HEK293 (cell line): ENCODE measurements around the gene PPM1E.

Source experiments
- CTCF ChIA-PET: fragments of 350-600 bp; formaldehyde crosslinking; extraction: SDS; loops from one replicate; lab custom pipeline; 2021; ENCODE audit warnings: antibody characterized with exemption; lab: Yijun Ruan, JAX
- POLR2A ChIA-PET: fragments of 300-600 bp; formaldehyde crosslinking; extraction: SDS; loops from one replicate; lab custom pipeline; 2020; ENCODE audit warnings: antibody characterized with exemption, inconsistent platforms; lab: Yijun Ruan, JAX
- H3K27ac ChIP-seq: fragments of 200-500 bp; sonication (Bioruptor generic); 2 replicates; pipeline ENCODE4 v1.5.1; 2014; ENCODE audit warnings: low read depth, low read length, control low read depth, inconsistent platforms; ENCODE audit errors: extremely low read depth
- H3K36me3 ChIP-seq, 2 experiments: fragments of 200-500 bp in 1 of 2; sonication (Bioruptor generic) in 1 of 2; 1 replicate in 1 of 2; 2 replicates in 1 of 2; pipeline ENCODE4 v1.5.1; 2014 to 2017; ENCODE audit warnings: inconsistent platforms in 2 of 2, low read length in 2 of 2; ENCODE audit not compliant: control insufficient read depth in 2 of 2, insufficient read depth in 1 of 2
- H3K4me1 ChIP-seq: fragments of 200-500 bp; sonication (Bioruptor generic); 2 replicates; pipeline ENCODE4 v1.5.1; 2014; ENCODE audit warnings: mild to moderate bottlenecking, low read length, inconsistent platforms; ENCODE audit not compliant: control insufficient read depth, insufficient read depth
- H3K4me3 ChIP-seq: 2 replicates; pipeline ENCODE4 v1.5.1; 2011; ENCODE audit warnings: low read depth, mild to moderate bottlenecking, control low read depth, low read length, moderate library complexity
- H3K9me3 ChIP-seq: fragments of 200-500 bp; sonication (Bioruptor generic); 2 replicates; pipeline ENCODE4 v1.5.1; 2014; ENCODE audit warnings: low read depth, low read length, inconsistent platforms; ENCODE audit not compliant: control insufficient read depth, insufficient read depth
- EGR2 ChIP-seq: fragments of 450-650 bp; formaldehyde crosslinking; IDR thresholded peaks from 2 replicates; pipeline ENCODE4 v1.5.1; 2016; ENCODE audit warnings: low read depth, missing biosample characterization, missing genetic modification characterization
- IKZF3 ChIP-seq: fragments of 450-650 bp; IDR thresholded peaks from 2 replicates; pipeline ENCODE4 v1.5.0; 2018; ENCODE audit warnings: missing biosample characterization, mild to moderate bottlenecking, missing genetic modification characterization, moderate library complexity
- KLF9 ChIP-seq: fragments of 450-650 bp; formaldehyde crosslinking; IDR thresholded peaks from 2 replicates; pipeline ENCODE4 v1.5.1; 2016; ENCODE audit warnings: missing biosample characterization, missing genetic modification characterization, low read depth
- MEIS1 ChIP-seq: sonication (generic); formaldehyde crosslinking; IDR thresholded peaks from 2 replicates; pipeline ENCODE4 v1.8.1; 2022; ENCODE audit warnings: missing genetic modification reagents, mild to moderate bottlenecking, borderline replicate concordance
- PBX3 ChIP-seq: sonication (generic); formaldehyde crosslinking; IDR thresholded peaks from 2 replicates; pipeline ENCODE4 v1.8.1; 2022; ENCODE audit warnings: mild to moderate bottlenecking, moderate library complexity, missing genetic modification reagents
- SP7 ChIP-seq: fragments of 450-650 bp; formaldehyde crosslinking; IDR thresholded peaks from 2 replicates; pipeline ENCODE4 v1.5.1; 2016; ENCODE audit warnings: missing biosample characterization, missing genetic modification characterization
- ZBTB17 ChIP-seq: fragments of 450-650 bp; formaldehyde crosslinking; IDR thresholded peaks from 2 replicates; pipeline ENCODE4 v1.5.1; 2016; ENCODE audit warnings: missing biosample characterization, missing genetic modification characterization
- ZBTB20 ChIP-seq: fragments of 450-650 bp; formaldehyde crosslinking; IDR thresholded peaks from 2 replicates; pipeline ENCODE4 v1.5.1; 2016; ENCODE audit warnings: missing biosample characterization, missing genetic modification characterization
- ZBTB48 ChIP-seq: fragments of 450-650 bp; formaldehyde crosslinking; IDR thresholded peaks from 2 replicates; pipeline ENCODE4 v1.5.1; 2016; ENCODE audit warnings: missing biosample characterization, missing genetic modification characterization
- ZNF10 ChIP-seq: fragments of 450-650 bp; formaldehyde crosslinking; IDR thresholded peaks from 2 replicates; pipeline ENCODE4 v1.5.1; 2017; ENCODE audit warnings: missing biosample characterization, missing genetic modification characterization
- ZNF2 ChIP-seq: fragments of 450-650 bp; formaldehyde crosslinking; IDR thresholded peaks from 2 replicates; pipeline ENCODE4 v1.5.1; 2016; ENCODE audit warnings: missing biosample characterization, missing genetic modification characterization
- ZNF274 ChIP-seq, 2 experiments: fragments of 200-500 bp in 1 of 2; fragments of 450-650 bp in 1 of 2; sonication (Bioruptor generic) in 1 of 2; formaldehyde crosslinking in 1 of 2; IDR thresholded peaks; 2 replicates each; pipeline versions ENCODE4 v1.5.1 to v1.6.1; 2014 to 2016; ENCODE audit warnings: borderline replicate concordance in 1 of 2, inconsistent platforms in 1 of 2, low read length in 1 of 2, missing biosample characterization in 1 of 2, missing genetic modification characterization in 1 of 2
- ZNF302 ChIP-seq: fragments of 450-650 bp; formaldehyde crosslinking; IDR thresholded peaks from 2 replicates; pipeline ENCODE4 v1.5.1; 2016; ENCODE audit warnings: missing biosample characterization, missing genetic modification characterization, low read depth
- ZNF335 ChIP-seq: fragments of 450-650 bp; formaldehyde crosslinking; conservative IDR thresholded peaks from 2 replicates; pipeline ENCODE4 v1.5.1; 2016; ENCODE audit warnings: missing biosample characterization, missing genetic modification characterization
- ZNF341 ChIP-seq: fragments of 450-650 bp; formaldehyde crosslinking; IDR thresholded peaks from 2 replicates; pipeline ENCODE4; 2016; ENCODE audit warnings: low read depth, missing biosample characterization, missing genetic modification characterization
- ZNF366 ChIP-seq: fragments of 450-650 bp; formaldehyde crosslinking; conservative IDR thresholded peaks from 2 replicates; pipeline ENCODE4 v1.5.1; 2016; ENCODE audit warnings: missing biosample characterization, missing genetic modification characterization
- ZNF423 ChIP-seq: fragments of 450-650 bp; formaldehyde crosslinking; IDR thresholded peaks from 2 replicates; pipeline ENCODE4 v1.5.1; 2016; ENCODE audit warnings: missing biosample characterization, missing genetic modification characterization
- ZNF501 ChIP-seq: fragments of 450-650 bp; formaldehyde crosslinking; IDR thresholded peaks from 2 replicates; pipeline ENCODE4 v1.5.1; 2016; ENCODE audit warnings: missing biosample characterization, missing genetic modification characterization
- ZNF513 ChIP-seq: fragments of 450-650 bp; IDR thresholded peaks from 2 replicates; pipeline ENCODE4 v1.5.1; 2018; ENCODE audit warnings: missing biosample characterization, missing genetic modification characterization
- ZNF561 ChIP-seq: fragments of 450-650 bp; IDR thresholded peaks from 2 replicates; pipeline ENCODE4 v1.5.1; 2018; ENCODE audit warnings: missing biosample characterization, missing genetic modification characterization, borderline replicate concordance
- ZNF664 ChIP-seq: fragments of 450-650 bp; formaldehyde crosslinking; IDR thresholded peaks from 2 replicates; pipeline ENCODE4 v1.5.1; 2016; ENCODE audit warnings: missing biosample characterization, missing genetic modification characterization
- ZNF692 ChIP-seq: fragments of 450-650 bp; formaldehyde crosslinking; IDR thresholded peaks from 2 replicates; pipeline ENCODE4 v1.5.1; 2016; ENCODE audit warnings: missing biosample characterization, missing genetic modification characterization
- ZNF701 ChIP-seq: fragments of 450-650 bp; formaldehyde crosslinking; IDR thresholded peaks from 2 replicates; pipeline ENCODE4 v1.5.1; 2016; ENCODE audit warnings: missing biosample characterization, missing genetic modification characterization
- ZNF776 ChIP-seq: fragments of 450-650 bp; formaldehyde crosslinking; IDR thresholded peaks from 2 replicates; pipeline ENCODE4 v1.5.0; 2017; ENCODE audit warnings: missing biosample characterization, missing genetic modification characterization, borderline replicate concordance
- TF ChIP-seq, protein P1 (sequence below): fragments of 450-650 bp; formaldehyde crosslinking; optimal IDR thresholded peaks from 2 replicates; pipeline ENCODE3; 2016; ENCODE audit warnings: missing biosample characterization, mild to moderate bottlenecking, missing genetic modification characterization
- TF ChIP-seq, protein P2 (sequence below): fragments of 450-650 bp; formaldehyde crosslinking; IDR thresholded peaks from 2 replicates; pipeline ENCODE4 v1.5.1; 2016; ENCODE audit warnings: missing biosample characterization, missing genetic modification characterization

Gene PPM1E

GRCh38 chr17:58756246-58757161, 850 bp downstream of the PPM1E start:
- Histone ChIP-seq H3K9me3 (no peaks in the 10 kb centered on the region), H3K4me3 (peak overlapping the region; percentile 94), H3K36me3 (no peaks in the 10 kb centered on the region; a peak in 1 of 3 replicates), H3K4me1 (peaks cover 8% of the 10 kb centered on the region; the same call in 1 of the 2 replicates), H3K27ac (peak overlapping the region; percentile 84; the same call in 1 of the 2 replicates)
- ChIA-PET POLR2A (interaction anchor here (0.7 to 1.5 kb wide), 4 partner anchors 14 to 399 kb away, joined by 3 to 4 read pairs (median 4); partner anchors contain the start of genes PRR11 and SKA2), CTCF (interaction anchor here (0.6 to 2.2 kb wide), 7 partner anchors 10 to 256 kb away, joined by 3 to 7 read pairs (median 3); no protein-coding TSS in a partner anchor)
- TF ChIP-seq ZBTB17 (tag by site-specific recombination) (peak; percentile 66), KLF9 (tag by site-specific recombination) (0 out of 2 replicates have a peak, but pooled peaks have one; percentile 34), ZNF513 (tag by site-specific recombination) (peak; percentile 67; the same call in 1 of the 2 replicates), ZNF501 (tag by site-specific recombination) (no peak), ZNF2 (tag by site-specific recombination) (no peak), ZNF701 (tag by site-specific recombination) (no peak), ZNF274 (IDR thresholded peaks at IDR 0.05; ENCODE audit: low read length) (no peak), ZNF274 (tag by site-specific recombination; IDR thresholded peaks at IDR 0.05; ENCODE audit: borderline replicate concordance) (no peak), ZNF366 (tag by site-specific recombination) (peak; percentile 61), ZBTB48 (tag by site-specific recombination) (peak; percentile 15; the same call in 1 of the 2 replicates), ZNF423 (no peak), EGR2 (peak; percentile 59), SP7 (tag by site-specific recombination) (no peak), ZNF776 (tag by site-specific recombination) (no peak), ZNF302 (tag by site-specific recombination) (no peak), ZNF664 (tag by site-specific recombination) (no peak), ZNF10 (tag by site-specific recombination) (peak; percentile 83), ZNF561 (tag by site-specific recombination) (no peak), IKZF3 (tag by site-specific recombination) (peak; percentile 80), ZNF335 (peak; percentile 16), ZNF692 (tag by site-specific recombination) (peak; percentile 52; the same call in 1 of the 2 replicates), ZBTB20 (tag by site-specific recombination) (peak; percentile 97), ZNF341 (tag by site-specific recombination) (0 out of 2 replicates have a peak, but pooled peaks have one; percentile 40), PBX3 (CRISPR knock-in tag) (peak; percentile 29; the same call in 1 of the 2 replicates), MEIS1 (CRISPR knock-in tag) (no peak)
- TF ChIP-seq, protein P1, sequence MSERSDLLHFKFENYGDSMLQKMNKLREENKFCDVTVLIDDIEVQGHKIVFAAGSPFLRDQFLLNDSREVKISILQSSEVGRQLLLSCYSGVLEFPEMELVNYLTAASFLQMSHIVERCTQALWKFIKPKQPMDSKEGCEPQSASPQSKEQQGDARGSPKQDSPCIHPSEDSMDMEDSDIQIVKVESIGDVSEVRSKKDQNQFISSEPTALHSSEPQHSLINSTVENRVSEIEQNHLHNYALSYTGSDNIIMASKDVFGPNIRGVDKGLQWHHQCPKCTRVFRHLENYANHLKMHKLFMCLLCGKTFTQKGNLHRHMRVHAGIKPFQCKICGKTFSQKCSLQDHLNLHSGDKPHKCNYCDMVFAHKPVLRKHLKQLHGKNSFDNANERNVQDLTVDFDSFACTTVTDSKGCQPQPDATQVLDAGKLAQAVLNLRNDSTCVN (tag by site-specific recombination): peak; percentile 30
- TF ChIP-seq, protein P2, sequence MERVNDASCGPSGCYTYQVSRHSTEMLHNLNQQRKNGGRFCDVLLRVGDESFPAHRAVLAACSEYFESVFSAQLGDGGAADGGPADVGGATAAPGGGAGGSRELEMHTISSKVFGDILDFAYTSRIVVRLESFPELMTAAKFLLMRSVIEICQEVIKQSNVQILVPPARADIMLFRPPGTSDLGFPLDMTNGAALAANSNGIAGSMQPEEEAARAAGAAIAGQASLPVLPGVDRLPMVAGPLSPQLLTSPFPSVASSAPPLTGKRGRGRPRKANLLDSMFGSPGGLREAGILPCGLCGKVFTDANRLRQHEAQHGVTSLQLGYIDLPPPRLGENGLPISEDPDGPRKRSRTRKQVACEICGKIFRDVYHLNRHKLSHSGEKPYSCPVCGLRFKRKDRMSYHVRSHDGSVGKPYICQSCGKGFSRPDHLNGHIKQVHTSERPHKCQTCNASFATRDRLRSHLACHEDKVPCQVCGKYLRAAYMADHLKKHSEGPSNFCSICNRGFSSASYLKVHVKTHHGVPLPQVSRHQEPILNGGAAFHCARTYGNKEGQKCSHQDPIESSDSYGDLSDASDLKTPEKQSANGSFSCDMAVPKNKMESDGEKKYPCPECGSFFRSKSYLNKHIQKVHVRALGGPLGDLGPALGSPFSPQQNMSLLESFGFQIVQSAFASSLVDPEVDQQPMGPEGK: peak; percentile 57
